ENCODE results near the gene ARHGEF25. TPM values are rescaled to one million over a fixed set of nuclear protein-coding genes. Genes with fewer than 3 reads are reported as not detected.

Gene ARHGEF25
- total RNA-seq, 1 experiment from 2014 or later = 12.9 TPM

DNA sequence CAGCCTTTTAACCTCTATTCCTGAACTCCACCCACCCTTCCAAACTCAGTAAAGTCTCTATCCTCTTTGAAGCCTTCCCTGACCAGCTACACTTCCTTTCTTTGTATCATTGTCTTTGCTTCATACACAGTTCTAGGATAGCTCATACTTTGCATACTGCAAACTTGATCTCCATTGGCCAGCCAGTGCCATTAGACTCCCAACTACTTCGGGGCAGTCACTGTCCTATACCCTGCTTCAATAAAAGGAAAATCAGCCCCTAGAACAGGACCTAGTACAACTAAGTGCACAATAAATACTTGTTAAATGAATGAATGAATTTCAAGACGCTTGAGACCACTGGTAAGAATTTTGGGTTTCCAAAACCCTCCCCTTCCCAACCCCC is 20.8 kb upstream of the ARHGEF25 start:
- TSS peak; percentile 25 for BruUV-seq (replicated peaks)
- DNase-seq = no peak
- intact Hi-C loops (cut with micrococcal nuclease; ENCODE audit: unreplicated experiment) = loop anchor here (2.0 to 10.0 kb wide), 2 partner anchors 44 to 134 kb away; partner anchors contain the start of gene DCTN2

DNA sequence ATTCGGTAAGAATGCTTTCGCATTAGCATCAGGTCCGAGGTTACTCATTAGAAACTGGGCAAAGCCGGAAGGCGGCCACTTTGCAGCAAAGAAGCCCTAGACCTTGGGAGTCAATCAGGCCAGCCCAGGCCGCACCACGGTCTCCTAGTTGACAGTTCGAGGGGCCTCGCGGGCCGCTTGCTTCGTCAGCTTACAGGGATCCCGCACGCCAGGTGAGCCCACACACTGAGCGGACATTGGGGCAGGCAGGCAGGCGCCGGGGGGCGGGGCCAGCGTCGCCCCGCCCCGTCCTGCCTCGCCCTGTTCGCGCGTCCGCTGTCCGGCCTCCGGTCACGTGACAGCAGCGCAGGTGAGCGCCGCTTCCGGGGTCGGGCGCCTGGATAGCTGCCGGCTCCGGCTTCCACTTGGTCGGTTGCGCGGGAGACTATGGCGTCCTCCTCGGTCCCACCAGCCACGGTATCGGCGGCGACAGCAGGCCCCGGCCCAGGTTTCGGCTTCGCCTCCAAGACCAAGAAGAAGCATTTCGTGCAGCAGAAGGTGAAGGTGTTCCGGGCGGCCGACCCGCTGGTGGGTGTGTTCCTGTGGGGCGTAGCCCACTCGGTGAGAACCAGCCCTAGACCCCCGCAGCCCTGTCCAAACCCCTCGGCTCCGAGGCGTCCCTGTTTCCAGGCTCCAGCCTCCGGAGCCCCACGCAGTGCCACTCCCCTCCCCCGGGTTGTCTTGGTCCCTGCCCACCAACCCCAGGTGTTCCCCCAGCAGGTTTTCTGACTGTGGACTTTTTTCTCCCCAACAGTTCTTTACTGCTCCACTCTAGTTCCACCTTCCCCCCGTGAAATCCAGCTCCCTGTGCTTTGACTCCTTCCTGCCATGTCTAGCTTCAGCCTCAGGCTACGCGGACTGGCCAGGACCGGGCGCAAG is 20.1 kb upstream of the ARHGEF25 start, which contains the start of gene PIP4K2C:
Gene PIP4K2C, plus strand, starts transcription at position 329 of the 918 bp plus-strand sequence. Its CDS starts 98 bp downstream, at position 427.
- Histone ChIP-seq H3K79me2 (ENCODE audit: low read depth) (peaks cover 23% of the 10 kb centered on the region), H3K9me3 (ENCODE audit: insufficient read depth, low read depth) (no peaks in the 10 kb centered on the region), H4K20me1 (ENCODE audit: insufficient read depth) (no peaks in the 10 kb centered on the region), H3K4me2 (peak within 1 kb of the TSS; percentile 95), H3K4me1 (replicated peaks; ENCODE audit: insufficient read depth) (peaks cover 15% of the 10 kb centered on the region), H3K27me3 (ENCODE audit: insufficient read depth, low read depth) (peaks cover 13% of the 10 kb centered on the region), H3K27ac (no peak within 1 kb of the TSS), H3K36me3 (ENCODE audit: low read depth) (peaks cover 13% of the 10 kb centered on the region), H3K4me3 (peak within 1 kb of the TSS; percentile 97), H3F3A (ENCODE audit: insufficient read depth, low read depth) (no peaks in the 10 kb centered on the region), H2AFZ (peak within 1 kb of the TSS; percentile 99), H3K9me2 (ENCODE audit: insufficient read depth) (no peaks in the 10 kb centered on the region)
- ChIA-PET CTCF (interaction anchor here (0.6 to 1.3 kb wide), 2 partner anchors 8 to 584 kb away, joined by 4 to 17 read pairs; no protein-coding TSS in a partner anchor), POLR2A (ENCODE audit: unreplicated experiment) (interaction anchor here (0.6 kb wide), 1 partner anchor 44 kb away, joined by 6 read pairs; the partner anchor contains the start of gene DCTN2)
- intact Hi-C loops (cut with micrococcal nuclease; ENCODE audit: unreplicated experiment) = loop anchor here (1.0 to 10.0 kb wide), 3 partner anchors 13 to 134 kb away; partner anchors contain the start of genes DCTN2 and DTX3
- no TSS peak for BruUV-seq (replicated peaks)
- no peak for TF ChIP-seq EZH2 (IDR thresholded peaks at IDR 0.05; ENCODE audit: low read depth)
- TF ChIP-seq, protein P1, sequence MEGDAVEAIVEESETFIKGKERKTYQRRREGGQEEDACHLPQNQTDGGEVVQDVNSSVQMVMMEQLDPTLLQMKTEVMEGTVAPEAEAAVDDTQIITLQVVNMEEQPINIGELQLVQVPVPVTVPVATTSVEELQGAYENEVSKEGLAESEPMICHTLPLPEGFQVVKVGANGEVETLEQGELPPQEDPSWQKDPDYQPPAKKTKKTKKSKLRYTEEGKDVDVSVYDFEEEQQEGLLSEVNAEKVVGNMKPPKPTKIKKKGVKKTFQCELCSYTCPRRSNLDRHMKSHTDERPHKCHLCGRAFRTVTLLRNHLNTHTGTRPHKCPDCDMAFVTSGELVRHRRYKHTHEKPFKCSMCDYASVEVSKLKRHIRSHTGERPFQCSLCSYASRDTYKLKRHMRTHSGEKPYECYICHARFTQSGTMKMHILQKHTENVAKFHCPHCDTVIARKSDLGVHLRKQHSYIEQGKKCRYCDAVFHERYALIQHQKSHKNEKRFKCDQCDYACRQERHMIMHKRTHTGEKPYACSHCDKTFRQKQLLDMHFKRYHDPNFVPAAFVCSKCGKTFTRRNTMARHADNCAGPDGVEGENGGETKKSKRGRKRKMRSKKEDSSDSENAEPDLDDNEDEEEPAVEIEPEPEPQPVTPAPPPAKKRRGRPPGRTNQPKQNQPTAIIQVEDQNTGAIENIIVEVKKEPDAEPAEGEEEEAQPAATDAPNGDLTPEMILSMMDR (conservative IDR thresholded peaks at IDR 0.05) = no peak
- peak; percentile 76 to 86 for DNase-seq

More for the DNA sequence above, 20.8 kb upstream of the ARHGEF25 start:
- Histone ChIP-seq H2AFZ (peak overlapping the region; percentile 99), H3F3A (ENCODE audit: insufficient read depth, low read depth) (no peaks in the 10 kb centered on the region), H3K9me2 (ENCODE audit: insufficient read depth) (no peaks in the 10 kb centered on the region), H3K9me3 (ENCODE audit: insufficient read depth, low read depth) (no peaks in the 10 kb centered on the region), H3K36me3 (ENCODE audit: low read depth) (peaks cover 13% of the 10 kb centered on the region), H3K79me2 (ENCODE audit: low read depth) (peaks cover 23% of the 10 kb centered on the region), H3K4me2 (peak overlapping the region; percentile 95), H3K4me1 (replicated peaks; ENCODE audit: insufficient read depth) (peaks cover 15% of the 10 kb centered on the region), H3K27me3 (ENCODE audit: insufficient read depth, low read depth) (peaks cover 16% of the 10 kb centered on the region), H4K20me1 (ENCODE audit: insufficient read depth) (no peaks in the 10 kb centered on the region), H3K4me3 (peak overlapping the region; percentile 97), H3K27ac (no peak overlapping the region)
- TF ChIP-seq, protein P1 (conservative IDR thresholded peaks at IDR 0.05) = no peak
- TF ChIP-seq EZH2 (IDR thresholded peaks at IDR 0.05; ENCODE audit: low read depth) = no peak
- ChIA-PET CTCF (no interaction called here), POLR2A (ENCODE audit: unreplicated experiment) (no interaction called here)

DNA sequence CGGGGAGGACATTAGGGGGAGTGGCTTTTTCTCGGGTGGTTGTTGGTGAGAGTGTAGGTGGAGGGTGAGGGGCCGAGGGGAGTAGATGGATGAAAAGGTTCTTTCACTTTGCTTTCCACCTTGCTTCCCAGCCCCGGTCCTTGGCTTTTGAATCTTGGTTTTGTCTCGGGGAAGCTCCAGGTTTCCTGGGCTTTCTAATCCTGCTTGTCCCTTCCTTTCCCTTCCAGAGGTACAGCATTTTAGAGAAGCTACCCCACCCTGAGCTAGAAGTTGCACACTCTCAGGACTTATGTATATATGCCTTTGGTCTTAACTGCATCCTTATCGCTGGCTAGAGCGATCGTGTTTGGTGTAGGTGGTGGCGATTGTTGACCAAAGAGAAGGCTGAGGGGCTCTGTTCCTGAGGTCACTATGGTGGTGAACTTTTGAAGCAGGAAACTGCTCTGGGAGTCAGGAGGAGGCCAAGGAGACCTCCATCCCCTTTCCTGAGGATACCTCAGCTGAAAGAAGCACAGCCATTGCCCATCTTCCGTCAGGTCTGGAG is 19.4 kb upstream of the ARHGEF25 start:
- TF ChIP-seq, protein P1 (conservative IDR thresholded peaks at IDR 0.05) = no peak
- TF ChIP-seq EZH2 (IDR thresholded peaks at IDR 0.05; ENCODE audit: low read depth) = no peak
- intact Hi-C loops (cut with micrococcal nuclease; ENCODE audit: unreplicated experiment) = loop anchor here (1.0 to 10.0 kb wide), 3 partner anchors 12 to 133 kb away; partner anchors contain the start of genes DCTN2 and DTX3

More for the DNA sequence above, 19.4 kb upstream of the ARHGEF25 start:
- Histone ChIP-seq H3K4me3 (peak overlapping the region; percentile 97), H3K9me2 (ENCODE audit: insufficient read depth) (no peaks in the 10 kb centered on the region), H3K36me3 (ENCODE audit: low read depth) (peaks cover 18% of the 10 kb centered on the region), H3K79me2 (ENCODE audit: low read depth) (peaks cover 23% of the 10 kb centered on the region), H2AFZ (peak overlapping the region; percentile 99), H3K27ac (no peak overlapping the region), H4K20me1 (ENCODE audit: insufficient read depth) (no peaks in the 10 kb centered on the region), H3K4me2 (peak overlapping the region; percentile 95), H3F3A (ENCODE audit: insufficient read depth, low read depth) (no peaks in the 10 kb centered on the region), H3K4me1 (replicated peaks; ENCODE audit: insufficient read depth) (peaks cover 15% of the 10 kb centered on the region), H3K27me3 (ENCODE audit: insufficient read depth, low read depth) (peaks cover 10% of the 10 kb centered on the region), H3K9me3 (ENCODE audit: insufficient read depth, low read depth) (no peaks in the 10 kb centered on the region)
- CTCF ChIA-PET = interaction anchor here (1.3 kb wide), 1 partner anchor 8 kb away, joined by 4 read pairs; no protein-coding TSS in a partner anchor
- POLR2A ChIA-PET (ENCODE audit: unreplicated experiment) = interaction anchor here (0.6 kb wide), 1 partner anchor 36 kb away, joined by 3 read pairs; no protein-coding TSS in a partner anchor
- BruUV-seq (replicated peaks) = TSS peak; percentile 55
- no peak for DNase-seq

All from PC-9 (cell line).